GM18519 (cell line): Measurements from ENCODE around the gene FBXL19.

Experiments used
- ATAC-seq: cut with Tn5 transposase; IDR thresholded peaks from one replicate; pipeline ENCODE4 v1.9.1; 2021; ENCODE audit warnings: mild to moderate bottlenecking, moderate library complexity; ENCODE audit not compliant: unreplicated experiment, low FRiP score

FBXL19 gene

GRCh38 chr16:30894540-30895368, 28.6 kb upstream of the FBXL19 start:
- no peak for ATAC-seq

GRCh38 chr16:30895627-30896260, 27.6 kb upstream of the FBXL19 start:
- no peak for ATAC-seq

- ATAC-seq, result no peak
Observed at GRCh38 chr16:30896261-30896888, 27.0 kb upstream of the FBXL19 start, which contains the start of gene CTF1. CTF1 (plus strand) TSS chr16:30896614; CDS start chr16:30896644, 30 bp downstream.

GRCh38 chr16:30896889-30897733, 26.3 kb upstream of the FBXL19 start:
- peak; percentile 26 for ATAC-seq

- ATAC-seq, result no peak
Observed at GRCh38 chr16:30899794-30900193, 23.6 kb upstream of the FBXL19 start.

- ATAC-seq, result no peak
Observed at GRCh38 chr16:30900588-30900987, 22.8 kb upstream of the FBXL19 start.

GRCh38 chr16:30901201-30902028, 22.0 kb upstream of the FBXL19 start:
- ATAC-seq, result no peak

- ATAC-seq, result peak; percentile 43
Observed at GRCh38 chr16:30902029-30902972, 21.1 kb upstream of the FBXL19 start.

- no peak for ATAC-seq
Observed at GRCh38 chr16:30903002-30903401, 20.4 kb upstream of the FBXL19 start.

GRCh38 chr16:30903596-30903995, 19.8 kb upstream of the FBXL19 start:
- no peak for ATAC-seq

GRCh38 chr16:30904114-30904780, 19.1 kb upstream of the FBXL19 start:
- no peak for ATAC-seq

GRCh38 chr16:30907064-30907463, 16.3 kb upstream of the FBXL19 start:
- no peak for ATAC-seq

GRCh38 chr16:30910427-30911029, 12.8 kb upstream of the FBXL19 start:
- no peak for ATAC-seq

GRCh38 chr16:30912794-30913412, 10.5 kb upstream of the FBXL19 start:
- ATAC-seq, result no peak

GRCh38 chr16:30914830-30915229, 8.5 kb upstream of the FBXL19 start:
- no peak for ATAC-seq

- no peak for ATAC-seq
Observed at GRCh38 chr16:30918614-30919013, 4.8 kb upstream of the FBXL19 start.

- ATAC-seq, result no peak
Observed at GRCh38 chr16:30920891-30921290, 2.5 kb upstream of the FBXL19 start.
